HG02759 (cell line): ENCODE data around the gene MOB3B.

Experiments used
- ATAC-seq: cut with Tn5 transposase; IDR thresholded peaks from one replicate; pipeline ENCODE4 v1.9.1; 2021; ENCODE audit warnings: mild to moderate bottlenecking, moderate library complexity; ENCODE audit not compliant: unreplicated experiment

The MOB3B gene

DNA sequence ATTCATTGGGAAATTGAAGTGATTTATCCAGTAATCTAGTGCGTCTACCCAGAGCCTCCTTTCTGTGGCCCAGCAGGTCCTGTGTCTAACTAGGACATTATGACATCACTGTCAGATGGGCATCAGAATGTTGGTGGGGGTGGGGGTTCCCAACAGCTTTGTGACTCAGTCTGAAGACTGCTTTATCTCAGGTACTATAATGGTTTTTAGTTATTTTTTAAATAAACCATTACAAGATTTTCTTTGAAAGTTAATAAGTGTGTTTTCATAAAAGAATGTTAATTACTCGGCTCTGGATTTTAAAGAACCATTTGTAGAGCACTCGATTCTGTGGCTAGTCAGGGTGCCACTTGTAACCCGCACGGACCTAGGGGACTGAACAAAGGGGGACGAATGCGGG is 232.6 kb downstream of the MOB3B start, which contains the start of gene EQTN:
TSS of gene EQTN (minus strand) at position 101 of the 400 bp plus-strand sequence. CDS start at position 6, 95 bp downstream.
- no peak for ATAC-seq

DNA sequence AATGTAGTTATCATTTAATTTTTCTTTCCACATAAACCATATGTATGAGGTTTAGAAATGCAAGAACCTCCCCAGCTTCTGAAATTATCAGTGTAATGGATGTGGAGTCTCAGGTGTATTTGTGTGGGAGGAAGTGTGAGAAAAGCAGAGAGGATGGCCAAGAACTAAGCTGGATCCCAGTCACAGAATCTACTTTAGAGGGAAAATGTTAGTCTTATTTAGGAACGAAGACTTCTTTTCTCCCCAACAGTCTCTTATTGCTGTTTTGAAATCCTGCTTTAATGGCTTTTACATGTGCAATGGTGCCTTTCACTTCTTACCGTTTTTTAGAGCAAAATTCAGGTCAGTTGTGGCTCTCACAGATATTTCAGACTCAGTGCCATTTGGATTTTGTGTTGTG is 235.6 kb downstream of the MOB3B start:
- ATAC-seq: no peak

DNA sequence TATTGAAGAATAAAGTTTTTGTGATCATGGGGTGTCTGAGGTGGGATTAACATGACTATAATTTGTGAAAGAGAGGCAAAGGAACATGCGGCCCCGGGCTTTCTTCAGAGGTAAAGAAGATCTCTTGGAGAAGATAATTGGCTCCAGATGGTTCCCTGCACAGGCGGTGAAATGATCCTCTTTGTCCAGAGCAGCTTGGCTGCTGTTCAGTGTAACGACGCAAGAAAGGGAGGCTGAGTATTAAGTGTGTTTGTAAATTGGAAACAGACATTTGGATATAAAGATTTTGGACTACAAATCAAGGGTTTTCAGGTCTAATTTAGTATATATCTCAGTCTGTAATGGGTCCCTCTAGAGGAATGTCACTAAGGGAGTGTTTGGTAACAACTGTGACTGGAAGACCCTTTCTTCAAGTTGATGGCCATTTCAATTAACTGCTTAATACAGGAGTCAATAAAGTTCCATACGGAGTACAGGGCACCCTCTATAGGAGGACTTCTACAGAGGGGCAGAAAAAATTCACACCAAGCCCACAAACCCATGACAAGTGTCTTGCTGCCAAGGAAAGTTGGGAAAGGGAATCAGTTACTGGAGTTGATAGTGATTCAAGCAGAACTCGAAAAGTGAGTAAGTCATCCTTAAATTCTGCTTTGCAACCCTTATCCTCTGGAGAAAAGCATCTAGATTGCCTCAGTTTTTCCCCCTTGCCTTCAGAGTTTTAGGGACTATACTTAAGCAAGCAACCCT is 236.8 kb downstream of the MOB3B start:
- ATAC-seq: no peak

DNA sequence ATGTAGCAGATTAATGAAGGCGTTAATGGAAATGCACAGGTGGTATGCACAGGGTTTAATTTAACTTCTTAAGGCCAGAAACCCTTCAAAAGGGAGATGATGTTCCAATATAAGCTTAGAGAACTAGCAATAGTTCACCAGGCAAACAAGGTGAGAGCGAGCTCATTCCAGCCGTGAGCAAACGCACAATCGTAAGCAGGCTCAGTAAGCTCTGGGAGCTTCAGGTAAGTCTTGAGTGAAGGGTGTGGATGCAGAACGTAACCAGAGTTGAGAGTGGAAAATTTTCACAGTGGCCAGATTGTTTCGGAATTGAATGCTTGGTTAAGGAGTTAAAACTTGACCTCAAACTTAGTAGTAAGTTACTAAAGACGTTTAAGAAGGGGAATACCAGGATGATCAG is 238.3 kb downstream of the MOB3B start:
- ATAC-seq: no peak

DNA sequence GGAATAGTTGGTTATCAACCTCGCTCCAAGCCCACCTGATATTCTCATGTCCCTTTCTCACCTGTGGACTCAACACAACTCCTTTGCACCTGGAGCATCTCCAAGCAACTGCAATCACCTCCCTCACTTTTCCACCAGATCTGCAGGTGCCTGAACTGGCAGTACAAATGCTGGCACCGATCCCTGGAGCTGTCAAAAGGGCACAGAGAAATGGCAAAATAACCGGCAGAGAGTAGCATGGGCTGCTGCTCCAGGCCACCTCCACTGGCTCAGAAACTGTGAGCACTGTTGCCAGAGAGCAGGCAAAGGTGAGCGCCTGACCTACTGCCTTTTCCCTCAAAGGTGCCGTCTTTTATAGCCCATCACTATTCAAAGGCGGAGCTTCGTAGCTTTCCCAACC is 247.3 kb downstream of the MOB3B start:
- no peak for ATAC-seq

DNA sequence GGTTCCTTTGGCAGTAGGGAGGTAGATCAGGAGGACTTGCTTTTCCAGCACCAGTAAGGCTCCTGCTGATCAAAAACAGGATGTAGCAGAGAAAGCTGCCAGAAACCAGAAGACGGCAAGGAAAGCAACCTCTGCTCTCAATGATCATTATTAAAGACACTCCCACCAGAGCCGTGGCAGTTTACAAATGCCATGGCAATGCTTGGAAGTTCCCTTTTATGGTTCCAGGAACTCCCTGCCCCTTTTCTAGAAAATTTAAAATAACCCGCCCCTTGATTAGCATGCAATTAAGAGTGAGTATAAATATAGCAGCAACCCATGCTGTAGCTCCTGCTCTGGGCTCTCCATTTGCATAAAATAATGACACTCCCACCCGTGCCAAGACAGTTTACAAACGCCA is 248.8 kb downstream of the MOB3B start:
- no peak for ATAC-seq

DNA sequence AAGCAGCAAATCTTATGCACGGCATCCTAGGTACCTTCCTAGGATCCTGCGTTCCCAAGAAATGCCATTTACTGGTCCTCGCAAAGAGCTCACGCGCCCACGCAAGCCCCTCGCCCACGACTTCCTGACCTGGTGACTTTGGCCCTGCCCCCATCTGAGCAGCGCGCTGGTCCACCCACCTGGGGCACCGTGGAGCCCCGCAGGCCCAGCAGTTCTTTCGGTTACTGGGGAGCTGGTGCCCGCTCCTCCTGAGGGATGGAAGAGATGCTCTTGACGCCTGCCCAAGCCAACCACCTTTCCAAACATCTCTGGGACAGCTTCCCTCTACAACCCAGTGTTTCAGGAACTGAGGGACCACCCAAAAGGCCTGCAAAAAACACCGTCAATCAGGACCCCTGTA is 249.4 kb downstream of the MOB3B start:
- ATAC-seq: no peak

DNA sequence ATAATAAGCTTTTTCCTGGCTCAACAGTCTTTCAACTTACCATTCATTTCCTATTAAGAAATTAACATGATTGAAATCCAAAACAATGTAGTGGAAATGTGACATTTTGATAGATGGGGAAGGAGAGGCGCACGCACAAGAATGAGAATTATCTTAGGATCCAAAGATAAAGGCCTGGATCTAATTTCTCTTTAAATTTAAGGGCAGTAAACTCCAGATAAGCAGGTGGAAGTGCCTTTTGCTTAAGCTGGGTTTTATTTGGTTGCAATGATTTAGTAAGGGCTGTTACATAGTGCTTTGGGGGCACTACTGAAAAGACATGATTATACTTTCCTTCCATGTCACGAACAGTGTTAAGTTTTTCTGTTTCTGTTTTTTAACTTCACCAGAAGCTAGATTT is 250.0 kb downstream of the MOB3B start:
- ATAC-seq: no peak

DNA sequence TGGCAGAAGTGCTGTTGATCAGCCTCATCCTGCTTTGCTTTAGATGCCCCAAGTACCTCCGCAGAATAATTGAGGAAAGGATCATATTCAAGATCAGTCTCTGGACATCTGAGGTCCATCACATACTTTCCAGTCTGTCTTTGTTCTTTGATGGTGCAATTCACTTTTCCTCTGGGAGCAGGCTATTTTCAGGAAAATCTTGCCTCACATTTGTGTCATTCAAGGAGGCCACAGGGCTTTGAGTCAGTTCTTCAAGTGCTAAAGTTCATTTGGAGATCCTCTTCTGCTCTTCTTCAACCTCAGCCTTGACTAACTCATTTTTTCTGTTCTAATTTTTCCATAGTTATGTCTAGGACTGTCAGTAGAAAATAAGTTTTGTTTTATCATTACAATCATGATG is 251.2 kb downstream of the MOB3B start:
- ATAC-seq: no peak

DNA sequence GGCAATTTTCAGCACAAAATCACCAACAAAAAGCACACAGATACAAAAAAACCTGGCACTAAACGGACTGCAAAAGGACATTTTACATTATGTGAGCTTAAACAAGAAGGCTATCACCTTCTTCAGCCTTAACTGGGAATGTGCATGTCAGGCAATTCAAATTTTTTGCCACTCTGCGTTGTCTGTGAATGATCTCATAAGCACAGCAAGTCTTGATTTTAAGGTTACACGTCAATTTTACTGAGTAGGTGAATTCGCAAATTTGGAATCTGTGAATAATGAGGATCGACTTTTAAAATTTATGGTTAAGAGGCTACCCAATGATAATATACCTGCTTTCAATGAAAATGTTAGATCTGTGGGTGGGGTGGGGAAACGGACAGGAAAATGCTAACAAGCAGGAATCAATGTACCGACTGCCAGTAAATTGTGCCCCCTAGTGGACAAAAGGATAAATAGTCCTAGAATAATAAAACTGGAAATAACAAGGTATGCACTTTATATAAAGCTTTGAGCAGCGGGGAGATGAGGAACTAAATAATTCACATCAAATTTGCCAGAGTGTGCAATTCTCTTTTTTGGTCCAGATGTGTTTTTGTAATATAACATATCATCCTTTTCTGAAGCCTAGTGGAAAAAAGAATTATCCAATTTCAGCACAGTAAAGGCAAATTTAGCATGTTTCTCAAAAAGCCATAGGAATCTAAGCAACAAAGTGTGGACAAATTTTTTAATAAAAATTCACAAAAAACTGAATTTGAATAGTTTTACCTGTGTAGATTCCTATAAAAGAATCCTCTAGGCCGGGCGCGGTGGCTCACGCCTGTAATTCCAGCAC is 253.2 kb downstream of the MOB3B start:
- ATAC-seq: peak; percentile 59
